HG02981 (cell line): ENCODE measurements around the gene THEM4.
A peak's percentile ranks its signal among the peaks of the same experiment; 100 is the strongest.

ENCODE experiments used
- ATAC-seq: cut with Tn5 transposase; IDR thresholded peaks from one replicate; pipeline ENCODE4 v1.9.1; 2021; ENCODE audit warnings: mild to moderate bottlenecking, moderate library complexity; ENCODE audit not compliant: unreplicated experiment

Gene THEM4

DNA sequence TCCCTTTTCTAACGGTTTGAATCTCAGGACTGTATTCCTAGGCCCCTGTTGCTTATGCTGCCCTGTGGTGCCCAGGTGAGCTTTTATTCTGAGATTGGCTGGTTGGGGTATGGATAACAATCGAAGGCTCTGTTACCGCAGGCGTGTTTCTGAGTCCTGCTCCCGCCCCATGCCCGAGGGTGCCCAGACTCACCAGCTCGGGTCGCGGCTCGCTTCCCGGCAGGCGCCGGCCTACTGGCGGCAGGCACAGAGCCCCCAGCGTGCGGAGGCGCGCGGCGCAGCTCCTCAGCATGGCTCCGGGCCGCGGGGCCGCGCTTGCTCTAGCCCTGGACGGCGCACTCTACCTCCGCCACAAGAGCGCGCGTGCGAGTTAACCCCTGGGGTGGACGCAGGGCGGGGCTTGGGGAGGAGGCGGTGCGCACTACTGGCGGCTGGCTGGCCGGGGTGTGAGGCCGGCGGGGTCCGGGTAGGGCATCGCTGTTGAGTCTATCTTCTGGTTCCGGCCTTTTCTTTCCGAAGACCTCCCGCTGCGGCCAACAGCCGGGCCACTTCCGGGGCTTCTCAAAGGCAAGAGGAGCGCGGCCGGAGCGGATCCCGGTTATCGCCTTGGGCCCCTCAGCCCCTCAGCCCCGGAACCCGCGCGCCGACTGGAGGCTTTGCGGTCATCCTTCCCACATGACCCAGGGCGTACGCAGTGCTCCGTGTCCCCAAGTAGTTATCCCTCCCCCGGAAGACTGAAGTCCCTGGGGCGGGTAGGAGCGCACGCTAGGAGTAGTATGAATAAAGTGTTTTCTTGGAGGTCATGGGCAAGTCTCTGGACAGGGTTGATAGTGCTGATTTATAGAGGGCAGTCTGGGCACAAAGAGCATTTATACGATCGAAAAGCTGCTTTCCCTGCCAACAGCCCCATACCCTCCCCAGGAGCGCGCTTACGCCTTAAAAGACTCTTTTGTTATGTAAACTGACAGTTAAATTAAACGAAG lies at the start of gene THEM4:
THEM4 (minus strand) TSS at position 345 of the 983 bp plus-strand sequence; CDS start at position 292, 53 bp downstream.
- peak; percentile 98 for ATAC-seq

- ATAC-seq: no peak
Observed at GRCh38 chr1:151958959-151959358, 49.6 kb upstream of the THEM4 start.

DNA sequence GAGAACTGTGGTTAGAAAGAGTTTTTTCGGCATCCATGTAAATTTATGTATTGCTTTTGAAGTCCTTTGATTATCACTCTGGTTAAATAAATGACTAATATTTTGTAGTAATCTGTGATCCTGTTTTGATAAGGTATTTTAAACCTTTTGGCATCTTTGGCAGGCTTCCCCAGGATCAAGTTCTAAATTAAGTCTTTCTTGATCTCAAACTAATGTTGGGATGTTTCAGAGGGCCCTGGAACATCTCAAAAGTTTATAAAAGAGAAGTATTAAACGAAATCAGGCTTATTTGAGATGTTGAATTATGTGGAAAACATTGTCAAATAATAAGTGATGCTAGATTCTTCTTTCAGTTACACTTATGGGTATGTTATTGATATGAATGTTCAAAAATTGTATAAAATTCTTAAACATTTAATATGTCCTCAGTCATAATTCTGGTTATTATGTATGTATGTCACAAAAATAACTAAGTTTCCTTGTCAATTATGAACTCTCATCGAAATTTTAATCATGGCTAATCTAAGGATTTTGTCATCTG lies 47.7 kb upstream of the THEM4 start:
- no peak for ATAC-seq

DNA sequence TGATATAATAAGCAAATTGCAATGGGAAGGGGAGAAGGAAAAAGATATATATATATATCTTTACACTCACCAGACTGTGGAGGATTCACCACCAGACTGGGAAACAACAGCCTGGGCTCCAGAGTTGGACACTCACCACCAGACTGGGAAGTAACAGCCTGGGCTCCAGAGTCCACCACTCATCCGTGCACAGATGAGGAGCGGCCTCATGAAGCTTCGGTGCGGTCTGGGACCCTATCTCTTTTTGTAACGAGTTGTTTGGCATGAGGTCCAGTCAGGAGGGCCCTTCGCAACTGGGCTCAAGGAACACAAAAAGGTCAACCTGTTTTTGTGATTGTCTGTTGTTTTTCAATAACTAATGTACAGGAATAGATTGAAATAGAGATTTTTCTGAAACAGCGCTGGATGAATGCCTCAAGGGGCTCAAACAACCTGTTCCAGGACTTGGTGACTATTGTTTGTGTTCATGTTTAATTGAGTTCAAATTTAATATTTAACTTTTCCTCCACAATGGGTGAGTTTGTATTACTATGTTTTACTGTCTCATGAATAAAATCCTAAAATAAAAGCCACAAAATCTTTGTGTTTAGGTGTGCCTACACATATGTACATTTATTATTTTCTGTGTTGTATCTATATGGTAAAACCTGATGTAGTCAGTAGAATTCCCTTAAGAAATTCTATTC lies 44.2 kb upstream of the THEM4 start:
- no peak for ATAC-seq

DNA sequence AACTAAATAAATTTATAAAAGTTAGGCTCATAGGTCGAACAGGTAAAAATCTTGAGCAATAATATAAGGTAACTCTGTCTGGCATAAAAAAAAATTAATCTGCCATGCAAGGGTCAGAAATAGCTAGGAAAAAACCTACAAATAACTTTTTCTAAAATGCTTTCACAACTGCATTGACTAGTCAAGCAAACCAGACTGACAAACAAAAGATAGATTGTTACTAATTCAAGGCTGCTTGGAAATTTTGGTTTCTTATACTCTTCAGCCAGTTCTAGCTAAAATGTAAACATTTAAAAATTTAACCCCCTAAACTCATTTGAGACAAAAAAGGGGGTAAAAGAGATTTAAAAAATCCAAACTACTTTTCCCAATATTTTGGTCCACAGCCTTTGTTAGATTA lies 43.5 kb upstream of the THEM4 start:
- no peak for ATAC-seq

- ATAC-seq: no peak
Observed at GRCh38 chr1:151949371-151950193, 40.3 kb upstream of the THEM4 start.

DNA sequence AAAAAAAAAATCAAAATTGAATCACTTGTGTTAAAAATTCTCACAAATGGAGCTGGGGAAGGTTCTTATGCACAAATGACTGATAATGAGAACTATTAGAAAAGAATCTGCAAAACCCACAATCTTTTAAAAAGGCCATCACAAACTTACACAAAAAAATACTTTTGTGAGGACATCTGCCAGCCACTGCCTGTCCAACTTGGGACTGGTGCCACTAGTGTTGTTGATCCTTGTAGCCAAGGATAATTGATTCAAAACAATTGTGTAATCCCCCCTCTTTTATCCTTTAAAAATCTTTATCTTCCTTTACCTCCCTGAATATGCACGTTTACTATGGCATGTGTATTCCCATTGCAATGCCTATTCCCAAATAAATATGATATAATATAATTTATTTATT lies 39.2 kb upstream of the THEM4 start:
- no peak for ATAC-seq

- no peak for ATAC-seq
Observed at GRCh38 chr1:151947140-151947539, 37.8 kb upstream of the THEM4 start.

- no peak for ATAC-seq
Observed at GRCh38 chr1:151945725-151946722, 36.7 kb upstream of the THEM4 start.

GRCh38 chr1:151944857-151945575 lies 35.7 kb upstream of the THEM4 start:
- no peak for ATAC-seq

DNA sequence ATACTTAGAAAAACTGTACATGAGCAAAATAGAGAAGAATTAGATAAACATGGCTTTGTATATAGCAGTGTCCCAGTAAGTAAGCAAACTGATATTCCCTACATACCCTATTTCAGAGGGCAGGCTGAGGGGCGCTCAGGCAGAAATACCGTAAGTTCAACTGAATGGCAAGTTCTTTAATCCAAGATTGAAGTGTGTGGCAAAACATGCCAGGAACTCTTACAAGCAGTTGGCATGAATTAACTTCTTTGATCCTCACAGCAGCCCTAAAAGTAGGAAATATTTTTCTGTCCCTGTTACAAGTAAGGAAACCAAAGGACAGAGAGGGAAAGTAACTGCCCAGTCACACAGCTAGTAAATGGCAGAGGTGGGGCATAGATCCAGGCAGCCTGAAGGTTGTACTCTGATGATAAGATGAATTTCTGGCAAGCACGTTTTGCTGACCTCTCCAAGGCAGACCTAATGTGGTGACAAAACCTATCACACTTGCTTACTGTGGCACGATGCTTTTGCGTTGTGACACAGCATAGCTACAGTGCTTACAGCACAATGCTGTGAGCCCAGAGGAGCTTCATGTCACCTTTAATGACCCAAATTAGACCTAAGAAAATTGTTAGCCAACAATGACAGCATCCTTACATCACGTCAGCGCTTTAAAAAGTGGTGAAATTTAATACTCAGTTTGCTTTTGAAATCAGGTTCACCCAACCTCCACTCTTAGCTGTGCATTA lies 35.0 kb upstream of the THEM4 start:
- ATAC-seq: no peak

GRCh38 chr1:151943591-151943990 lies 34.3 kb upstream of the THEM4 start:
- no peak for ATAC-seq

GRCh38 chr1:151942882-151943281 lies 33.6 kb upstream of the THEM4 start:
- no peak for ATAC-seq

- ATAC-seq: no peak
Observed at GRCh38 chr1:151940541-151940940, 31.2 kb upstream of the THEM4 start.

DNA sequence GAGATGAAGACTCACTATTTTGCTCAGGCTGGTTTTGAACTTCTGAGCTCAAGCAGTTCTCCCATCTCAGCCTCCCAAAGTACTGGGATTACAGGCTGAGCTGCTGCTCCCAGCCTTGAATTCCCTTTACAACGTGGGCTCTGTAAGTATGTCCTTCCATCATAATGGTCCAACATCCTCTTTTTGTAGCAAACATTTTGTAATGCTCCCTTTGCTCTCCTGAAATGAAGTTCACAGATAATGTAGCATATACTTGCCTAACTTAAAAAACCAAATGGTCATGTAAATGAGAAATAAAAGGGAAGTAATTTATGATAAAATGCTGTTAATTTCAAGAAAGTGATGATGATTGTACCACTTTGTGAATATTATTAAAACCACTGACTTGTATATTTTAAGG lies 30.5 kb upstream of the THEM4 start:
- ATAC-seq: no peak

- ATAC-seq: no peak
Observed at GRCh38 chr1:151939141-151939540, 29.8 kb upstream of the THEM4 start.

DNA sequence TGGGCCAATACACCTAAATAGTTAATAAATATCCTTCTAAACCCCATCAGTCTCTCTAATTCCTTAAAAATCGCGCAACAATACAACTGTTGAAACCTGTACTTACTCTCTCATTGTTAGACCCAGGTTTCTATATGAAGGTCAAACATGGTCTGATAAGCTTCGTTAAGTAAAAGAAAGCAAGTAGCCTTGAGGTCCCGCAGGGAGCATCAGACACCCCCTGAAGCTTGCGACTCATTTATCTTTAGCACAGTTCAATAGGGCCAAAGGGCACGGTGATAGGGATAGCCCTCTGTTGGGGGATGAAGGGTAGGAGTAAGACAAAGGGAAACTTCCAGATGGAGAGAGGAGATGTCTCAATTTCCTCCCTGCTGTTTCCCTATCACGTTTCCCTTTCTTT lies 27.3 kb upstream of the THEM4 start:
- no peak for ATAC-seq

DNA sequence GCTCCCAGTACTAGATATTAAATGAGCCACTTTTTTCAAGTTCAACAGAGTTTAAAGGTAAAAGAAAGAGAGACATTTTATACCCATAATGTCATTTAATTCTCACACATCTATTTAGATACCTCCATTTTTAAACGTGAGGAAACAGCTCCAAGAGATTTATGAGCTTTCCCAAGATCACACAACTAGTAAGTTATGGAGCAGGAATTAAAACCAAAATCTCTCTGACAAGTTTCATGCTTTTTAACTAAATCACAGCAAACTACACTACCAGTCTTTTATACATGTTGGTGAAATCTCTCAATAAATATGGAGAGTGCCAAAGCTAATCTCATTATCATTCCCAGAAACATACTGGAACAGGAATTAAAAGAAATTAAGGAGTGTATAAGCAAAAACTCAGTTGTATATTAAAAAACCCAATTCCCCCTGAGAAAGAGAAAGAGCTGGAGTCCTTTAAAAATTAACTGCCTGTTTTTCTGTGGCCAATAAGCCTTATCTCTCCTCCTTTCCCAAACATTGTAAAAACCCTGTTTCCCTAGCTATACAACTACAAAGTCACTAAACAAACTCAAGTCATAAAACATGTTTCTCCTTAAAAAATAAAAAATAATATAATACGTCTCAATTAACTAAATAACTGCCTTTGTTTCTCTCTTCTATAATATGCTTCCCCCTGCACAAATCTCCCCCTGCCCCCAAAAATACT lies 26.7 kb upstream of the THEM4 start:
- no peak for ATAC-seq
